Neural cell (in vitro differentiated cells): Measurements from ENCODE around the gene CEP350.

Experiments used
- CTCF ChIP-seq: fragments of 450-650 bp; IDR thresholded peaks from 2 replicates; pipeline ENCODE4 v1.5.1; 2014; ENCODE audit warnings: antibody characterized with exemption, mild to moderate bottlenecking, moderate library complexity; ENCODE audit not compliant: poor library complexity, severe bottlenecking
- EP300 ChIP-seq: fragments of 450-650 bp; conservative IDR thresholded peaks from 2 replicates; pipeline ENCODE4 v1.6.1; 2014; ENCODE audit warnings: antibody characterized with exemption, mild to moderate bottlenecking, moderate library complexity; ENCODE audit not compliant: poor library complexity, severe bottlenecking
- EZH2 ChIP-seq: fragments of 200-600, 300-800 bp; shearing (Covaris generic), sonication (generic); IDR thresholded peaks from 2 replicates; pipeline ENCODE4 v1.6.1; 2014; ENCODE audit warnings: antibody characterized with exemption, low read length, borderline replicate concordance, mild to moderate bottlenecking; ENCODE audit not compliant: insufficient read depth, poor library complexity, severe bottlenecking
- MXI1 ChIP-seq: fragments of 450-650 bp; conservative IDR thresholded peaks from 2 replicates; pipeline ENCODE4 v1.6.1; 2014; ENCODE audit warnings: antibody characterized with exemption, mild to moderate bottlenecking; ENCODE audit not compliant: poor library complexity, severe bottlenecking
- POLR2AphosphoS5 ChIP-seq: IDR thresholded peaks from 2 replicates; pipeline ENCODE4 v1.6.1; 2012
- RAD21 ChIP-seq: fragments of 450-650 bp; conservative IDR thresholded peaks from 2 replicates; pipeline ENCODE4 v1.6.1; 2014; ENCODE audit warnings: antibody characterized with exemption, mild to moderate bottlenecking, moderate library complexity
- REST ChIP-seq: IDR thresholded peaks from 2 replicates; pipeline ENCODE4 v1.6.1; 2012; ENCODE audit warnings: borderline replicate concordance
- SMC3 ChIP-seq: fragments of 450-650 bp; conservative IDR thresholded peaks from 2 replicates; pipeline ENCODE4 v1.6.1; 2014; ENCODE audit warnings: antibody characterized with exemption, mild to moderate bottlenecking, moderate library complexity; ENCODE audit not compliant: poor library complexity
- TAF1 ChIP-seq: IDR thresholded peaks from 2 replicates; pipeline ENCODE4 v1.6.1; 2012; ENCODE audit warnings: low read depth

GRCh38 chr1:180020017-180020416 is 65.4 kb downstream of the CEP350 start:
- TF ChIP-seq CTCF (no peak), SMC3 (no peak), EZH2 (no peak), REST (no peak), POLR2AphosphoS5 (no peak), RAD21 (no peak), EP300 (no peak), MXI1 (no peak), TAF1 (no peak)
